SK-N-SH treated with all-trans-retinoic acid at 6 μM for 48 hours (cell line): ENCODE measurements around the gene ITPA.
"Not testable (repeated sequence)": the region's sequence is repeated elsewhere in the genome, so short reads cannot be mapped to it uniquely, and the experiment has no call there.

ENCODE experiments used
- ATAC-seq: fragments of 200-7000 bp; cut with Tn5 transposase; 3 replicates; pipeline ENCODE4 v1.9.1; 2020; ENCODE audit warnings: mild to moderate bottlenecking, moderate library complexity
- BACH2 ChIP-seq: fragments of 250-450 bp; sonication (Bioruptor Pico); IDR thresholded peaks from 2 replicates; pipeline ENCODE4 v1.9.0; 2021; ENCODE audit warnings: mild to moderate bottlenecking, borderline replicate concordance
- CREB5 ChIP-seq: fragments of 250-450 bp; sonication (Bioruptor Pico); IDR thresholded peaks from 2 replicates; pipeline ENCODE4 v1.5.1; 2020; ENCODE audit warnings: low read depth, mild to moderate bottlenecking, moderate library complexity
- CSDC2 ChIP-seq: fragments of 250-450 bp; sonication (Bioruptor Pico); IDR thresholded peaks from 2 replicates; pipeline ENCODE4 v1.5.0; 2020; ENCODE audit warnings: mild to moderate bottlenecking, moderate library complexity
- CSRNP3 ChIP-seq: fragments of 250-450 bp; sonication (Bioruptor Pico); IDR thresholded peaks from 2 replicates; pipeline ENCODE4 v1.5.1; 2021; ENCODE audit warnings: mild to moderate bottlenecking, moderate library complexity
- ESRRG ChIP-seq: fragments of 250-450 bp; sonication (Bioruptor Pico); IDR thresholded peaks from 2 replicates; pipeline ENCODE4 v1.6.1; 2021; ENCODE audit warnings: mild to moderate bottlenecking
- ISL1 ChIP-seq: fragments of 250-450 bp; sonication (Bioruptor Pico); IDR thresholded peaks from 2 replicates; pipeline ENCODE4 v2.1.2; 2022; ENCODE audit warnings: mild to moderate bottlenecking, moderate library complexity
- OSR1 ChIP-seq: fragments of 250-450 bp; sonication (Bioruptor Pico); IDR thresholded peaks from 2 replicates; pipeline ENCODE4 v1.8.0; 2022; ENCODE audit warnings: moderate library complexity, mild to moderate bottlenecking, inconsistent platforms
- PATZ1 ChIP-seq: fragments of 250-450 bp; sonication (Bioruptor Pico); IDR thresholded peaks from 2 replicates; pipeline ENCODE4 v1.8.0; 2020; ENCODE audit warnings: mild to moderate bottlenecking, moderate library complexity, borderline replicate concordance
- POU6F1 ChIP-seq: fragments of 250-450 bp; sonication (Bioruptor Pico); IDR thresholded peaks from 2 replicates; pipeline ENCODE4 v1.8.0; 2021; ENCODE audit warnings: low read depth, mild to moderate bottlenecking, moderate library complexity, borderline replicate concordance
- PPARA ChIP-seq: fragments of 250-450 bp; sonication (Bioruptor Pico); IDR thresholded peaks from 2 replicates; pipeline ENCODE4 v1.5.0; 2020; ENCODE audit warnings: mild to moderate bottlenecking, borderline replicate concordance
- SNAI2 ChIP-seq: fragments of 250-450 bp; sonication (Bioruptor Pico); IDR thresholded peaks from 2 replicates; pipeline ENCODE4 v1.5.0; 2020; ENCODE audit warnings: mild to moderate bottlenecking, moderate library complexity
- TCF4 ChIP-seq: fragments of 250-450 bp; sonication (Bioruptor Pico); IDR thresholded peaks from 2 replicates; pipeline ENCODE4 v1.8.0; 2021; ENCODE audit warnings: mild to moderate bottlenecking, moderate library complexity, borderline replicate concordance
- ZC3H10 ChIP-seq: fragments of 250-450 bp; sonication (Bioruptor Pico); IDR thresholded peaks from 2 replicates; pipeline ENCODE4 v1.5.1; 2021; ENCODE audit warnings: mild to moderate bottlenecking, moderate library complexity
- ZFP3 ChIP-seq: fragments of 250-450 bp; sonication (Bioruptor Pico); IDR thresholded peaks from 2 replicates; pipeline ENCODE4 v1.5.0; 2020; ENCODE audit warnings: mild to moderate bottlenecking, moderate library complexity
- ZNF70 ChIP-seq: fragments of 450-650 bp; formaldehyde crosslinking; IDR thresholded peaks from 2 replicates; pipeline ENCODE4 v1.5.0; 2020; ENCODE audit warnings: mild to moderate bottlenecking, moderate library complexity
- ZNF8 ChIP-seq: fragments of 450-650 bp; formaldehyde crosslinking; IDR thresholded peaks from 2 replicates; pipeline ENCODE4 v1.5.0; 2020; ENCODE audit warnings: mild to moderate bottlenecking, moderate library complexity

ITPA gene

GRCh38 chr20:3210346-3210745, 1.0 kb downstream of the ITPA start:
- TF ChIP-seq ZNF8 (CRISPR knock-in tag) (no peak), POU6F1 (CRISPR knock-in tag) (no peak), ESRRG (CRISPR knock-in tag) (no peak), PPARA (no peak), BACH2 (CRISPR knock-in tag) (no peak), ZNF70 (CRISPR knock-in tag) (no peak), CREB5 (no peak), CSDC2 (CRISPR knock-in tag) (no peak), ZC3H10 (CRISPR knock-in tag) (no peak), PATZ1 (CRISPR knock-in tag) (no peak), TCF4 (CRISPR knock-in tag) (no peak), SNAI2 (no peak), ZFP3 (CRISPR knock-in tag) (no peak)
- ATAC-seq: no peak

- no peak for TF ChIP-seq BACH2 (CRISPR knock-in tag)
- TF ChIP-seq ZC3H10 (CRISPR knock-in tag): no peak
- no peak for TF ChIP-seq PATZ1 (CRISPR knock-in tag)
- no peak for TF ChIP-seq POU6F1 (CRISPR knock-in tag)
- TF ChIP-seq ISL1 (CRISPR knock-in tag): no peak
Observed at GRCh38 chr20:3213226-3213625, 3.9 kb downstream of the ITPA start.

GRCh38 chr20:3215359-3215917, 6.1 kb downstream of the ITPA start:
- ATAC-seq: not testable (repeated sequence)

More at GRCh38 chr20:3213226-3213625, 3.9 kb downstream of the ITPA start:
- ATAC-seq: no peak

GRCh38 chr20:3218307-3218988, 9.2 kb downstream of the ITPA start:
- TF ChIP-seq ZNF70 (CRISPR knock-in tag): no peak
- TF ChIP-seq ZC3H10 (CRISPR knock-in tag): no peak
- TF ChIP-seq CSRNP3 (CRISPR knock-in tag): no peak
- TF ChIP-seq CSDC2 (CRISPR knock-in tag): no peak
- no peak for TF ChIP-seq OSR1 (CRISPR knock-in tag)
- no peak for TF ChIP-seq ZFP3 (CRISPR knock-in tag)
- TF ChIP-seq TCF4 (CRISPR knock-in tag): no peak
- peak; percentile 95 for ATAC-seq
